ENCODE results near the gene SDC1.

Gene SDC1

DNA sequence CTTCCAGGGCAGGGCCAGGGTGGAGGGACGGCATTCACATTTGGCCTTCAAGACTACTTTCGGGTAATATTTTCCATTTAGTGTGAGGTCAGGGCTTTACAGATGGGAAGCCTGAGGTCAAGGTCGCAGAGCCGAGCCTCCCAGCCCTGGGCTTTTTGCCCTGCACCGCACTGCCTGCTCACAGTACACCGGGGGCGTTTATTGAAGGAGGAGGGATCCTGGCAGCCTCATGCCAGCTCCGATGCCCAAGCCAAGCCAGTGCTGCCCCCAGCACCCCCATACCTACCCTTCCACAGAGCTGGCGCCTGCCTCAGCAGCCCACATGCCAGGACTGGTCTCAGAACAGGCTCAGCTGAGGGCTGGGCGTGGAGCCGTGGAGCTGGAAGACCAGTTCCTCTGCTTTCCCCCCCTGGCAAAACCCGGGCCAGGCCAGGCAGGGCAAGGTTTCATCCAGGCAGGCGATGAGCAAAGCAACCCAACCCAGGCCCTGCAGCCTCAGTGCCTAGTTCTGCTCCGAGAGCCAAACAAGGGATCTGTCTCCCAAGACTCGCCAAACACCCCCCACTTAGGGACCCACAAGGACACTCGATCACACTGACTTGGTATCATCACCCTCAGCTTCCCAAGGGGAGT lies 11.9 kb downstream of the SDC1 start:
- DNase-seq: no peak

- no peak for DNase-seq
Observed at GRCh38 chr2:20212459-20212870, 12.5 kb downstream of the SDC1 start.

DNA sequence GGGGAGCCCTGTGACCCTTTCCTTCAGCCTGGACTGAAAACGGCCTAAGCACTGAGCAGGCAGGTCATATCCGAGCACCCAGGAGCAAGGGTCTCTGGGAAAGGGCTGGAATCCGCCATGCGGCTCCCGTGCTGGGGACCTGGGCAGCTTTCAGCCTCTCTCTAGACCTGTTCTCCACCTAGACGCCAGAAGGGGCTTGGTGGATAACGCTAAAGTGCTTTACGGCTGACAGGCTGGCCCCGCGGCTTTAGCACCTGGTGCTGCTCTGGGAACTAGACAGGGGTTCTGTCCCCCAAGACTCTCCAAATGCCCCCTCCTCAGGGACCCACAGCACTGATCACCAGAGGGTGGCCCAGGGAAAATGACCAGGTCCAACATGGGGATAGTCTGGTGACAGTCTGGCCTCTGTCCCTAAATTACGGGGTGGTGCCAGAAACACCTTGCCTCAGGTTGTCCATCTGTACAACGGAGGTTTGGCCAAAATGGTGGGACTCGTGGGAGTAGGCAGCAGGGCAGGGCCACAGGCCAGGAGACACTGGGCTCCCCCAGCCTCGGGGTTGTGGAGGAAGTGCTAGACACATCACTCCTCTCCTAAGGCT lies 13.0 kb downstream of the SDC1 start:
- DNase-seq: no peak

DNA sequence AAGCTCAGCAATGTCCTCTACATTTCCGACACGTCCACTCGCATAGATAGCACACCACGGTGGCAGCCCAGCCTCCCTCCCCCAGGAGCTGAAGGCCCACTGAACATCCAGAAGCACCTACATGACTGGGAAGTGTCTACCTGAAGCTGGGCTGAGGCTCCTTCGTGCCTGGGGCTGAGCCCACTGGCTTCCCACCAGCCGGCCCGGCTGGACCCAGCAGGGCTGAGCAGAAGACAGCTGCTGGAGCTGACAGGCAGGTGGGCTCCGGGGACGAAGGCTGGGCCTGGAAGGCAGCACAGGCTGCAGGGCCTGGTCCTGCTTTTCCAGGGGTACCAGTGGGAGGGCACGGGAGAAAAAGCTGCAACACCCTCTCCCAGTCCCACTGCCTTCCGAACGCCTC lies 13.5 kb downstream of the SDC1 start:
- no peak for DNase-seq

GRCh38 chr2:20210462-20210861 lies 14.5 kb downstream of the SDC1 start:
- no peak for DNase-seq

- DNase-seq: no peak
Observed at GRCh38 chr2:20209373-20210109, 15.4 kb downstream of the SDC1 start.

- DNase-seq: no peak
Observed at GRCh38 chr2:20208476-20208859, 16.5 kb downstream of the SDC1 start.

- no peak for DNase-seq
Observed at GRCh38 chr2:20207051-20207450, 17.9 kb downstream of the SDC1 start.

GRCh38 chr2:20205915-20206524 lies 18.9 kb downstream of the SDC1 start:
- no peak for DNase-seq

GRCh38 chr2:20205069-20205468 lies 19.9 kb downstream of the SDC1 start:
- no peak for DNase-seq

DNA sequence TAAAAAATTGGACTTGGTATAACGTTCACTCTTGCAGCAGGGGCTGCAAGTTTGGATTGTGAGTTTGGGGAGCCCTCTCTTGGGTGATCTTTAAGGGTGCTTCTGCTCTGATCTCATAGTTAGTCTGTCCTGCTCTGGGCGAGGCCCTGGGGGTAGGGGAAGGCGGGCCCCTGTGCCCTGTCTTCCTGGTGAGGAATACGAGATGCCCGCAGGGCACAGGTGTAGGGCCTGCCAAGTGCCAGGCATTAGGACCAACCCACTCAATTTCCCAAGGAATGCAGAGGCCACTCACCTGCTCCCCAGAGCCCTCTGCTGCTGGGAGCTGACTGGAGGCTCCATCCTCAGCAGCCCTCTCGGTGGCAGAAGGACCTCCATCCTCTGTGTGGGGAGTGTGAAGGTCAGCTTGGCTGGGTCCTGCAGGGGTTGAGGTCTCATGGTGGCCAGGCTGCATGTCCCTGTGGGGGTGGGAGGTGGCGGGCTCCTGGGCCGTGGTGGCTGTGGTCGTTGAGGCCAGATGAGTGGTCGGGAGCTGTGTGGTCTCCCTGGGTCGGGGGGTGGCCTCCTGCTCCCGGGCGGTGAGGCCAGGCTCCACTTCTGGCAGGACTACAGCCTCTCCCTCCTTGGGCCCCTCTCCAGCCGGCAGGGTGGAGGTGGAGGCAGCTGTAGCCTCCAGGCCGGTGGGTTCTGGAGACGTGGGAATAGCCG lies 21.3 kb downstream of the SDC1 start:
- no peak for DNase-seq

DNA sequence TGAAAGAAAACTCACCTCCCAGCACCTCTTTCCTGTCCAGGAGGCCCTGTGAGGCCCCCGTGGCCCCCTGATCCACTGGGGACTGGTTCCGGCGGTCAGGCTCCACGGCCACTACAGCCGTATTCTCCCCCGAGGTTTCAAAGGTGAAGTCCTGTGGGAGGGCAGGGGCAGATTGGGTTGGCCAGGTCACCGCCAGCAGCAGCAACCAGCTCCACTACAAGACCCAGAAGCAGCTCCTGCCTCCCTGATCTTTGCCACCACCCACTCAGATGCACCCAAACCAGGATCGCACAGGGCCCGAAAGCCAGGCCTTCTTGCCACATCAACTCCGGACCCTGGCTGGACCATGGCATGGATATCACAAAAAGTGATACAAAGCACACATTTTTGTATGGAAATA lies 21.9 kb downstream of the SDC1 start:
- DNase-seq: no peak

- DNase-seq: no peak
Observed at GRCh38 chr2:20201671-20202070, 23.3 kb downstream of the SDC1 start.

GRCh38 chr2:20200697-20201555 lies 24.0 kb downstream of the SDC1 start:
- DNase-seq: no peak

DNA sequence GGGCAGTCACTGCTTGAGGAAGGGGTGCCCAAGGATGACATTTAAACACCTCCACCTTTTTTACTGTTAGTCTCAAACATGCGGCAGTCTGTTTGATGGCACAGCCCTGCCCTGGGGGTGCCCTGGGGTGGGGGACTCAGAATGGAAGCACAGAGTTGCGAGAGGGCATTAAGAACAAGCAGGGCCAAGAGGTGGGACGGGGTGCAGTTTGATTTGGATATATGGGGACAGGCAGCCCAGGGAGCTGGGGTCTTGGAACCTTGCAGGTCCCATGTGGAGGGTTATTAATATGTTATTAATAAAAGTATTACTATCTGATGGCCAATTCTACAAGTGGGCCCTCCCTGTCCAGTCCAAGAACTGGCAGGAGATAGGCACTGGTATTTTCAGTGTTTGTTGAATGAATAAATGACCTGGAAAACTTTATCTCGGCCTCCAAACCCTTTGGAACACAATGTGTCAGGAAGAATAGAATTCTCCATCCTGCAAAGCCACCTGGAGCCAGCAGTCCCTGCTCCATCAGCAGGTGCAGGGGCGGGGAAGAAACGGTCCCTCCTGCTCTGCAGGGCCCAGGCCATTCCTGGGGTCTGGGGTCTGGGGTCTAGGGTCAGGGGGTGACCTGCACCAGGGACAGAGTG lies 25.2 kb downstream of the SDC1 start:
- DNase-seq: no peak

DNA sequence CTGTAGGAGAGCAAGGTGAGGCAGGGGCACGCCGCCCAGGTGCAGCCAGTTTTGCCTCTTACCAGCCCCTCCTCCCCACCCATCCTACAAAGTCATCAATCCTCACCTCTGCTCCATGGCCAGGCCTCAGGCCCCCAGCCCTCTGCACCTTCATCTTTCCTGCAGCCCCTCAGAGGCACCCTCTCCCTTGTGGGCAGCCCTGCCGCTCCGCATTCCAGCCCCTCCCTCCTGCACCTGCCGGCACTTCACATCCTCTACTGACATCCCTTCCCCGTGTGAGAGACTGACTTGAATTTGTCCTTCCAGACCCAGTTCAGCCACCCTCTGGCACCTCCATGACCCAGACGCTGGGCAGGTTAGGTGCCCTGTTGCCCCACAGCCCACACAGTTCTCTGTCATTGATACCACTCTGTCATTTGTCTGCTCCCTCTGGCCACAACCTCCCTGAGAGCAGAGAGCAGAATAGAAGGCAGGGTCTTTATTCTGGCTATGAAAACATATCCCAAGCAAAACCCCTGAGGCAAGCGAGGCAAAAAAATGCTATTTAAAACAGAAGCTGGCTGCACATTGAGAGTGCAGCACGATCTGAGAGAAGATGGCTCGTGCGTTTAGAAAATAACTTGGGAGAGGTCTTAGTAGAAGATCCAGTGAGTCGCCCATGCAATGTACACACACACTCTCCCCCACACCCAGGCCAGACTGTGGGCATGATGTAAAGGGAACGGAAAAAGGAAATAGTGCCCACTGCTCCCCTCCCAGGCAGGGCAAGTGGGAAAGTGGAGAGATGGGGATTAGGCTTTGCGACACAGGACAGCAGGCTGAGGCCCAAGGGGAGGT lies 25.9 kb downstream of the SDC1 start:
- DNase-seq: no peak

DNA sequence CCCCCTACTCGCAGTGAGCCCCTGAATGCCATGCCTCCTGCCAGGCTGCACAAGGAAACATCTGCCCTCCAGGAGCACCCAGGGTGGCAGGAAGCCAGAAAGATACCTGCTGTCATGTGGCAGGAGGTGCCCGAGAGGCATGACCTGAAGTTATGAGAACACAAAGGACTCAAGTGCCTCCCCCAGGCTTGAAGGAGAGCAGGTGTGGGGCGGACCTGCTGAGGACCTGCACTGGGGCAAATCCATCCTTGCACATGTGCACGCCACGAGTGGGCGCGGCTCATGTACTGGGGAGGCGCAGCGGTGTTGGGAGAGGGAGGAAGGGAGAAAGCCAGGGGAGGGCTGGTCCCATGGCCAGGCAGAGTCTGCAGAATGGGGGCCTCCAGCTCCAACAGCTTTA lies 26.9 kb downstream of the SDC1 start:
- no peak for DNase-seq

DNA sequence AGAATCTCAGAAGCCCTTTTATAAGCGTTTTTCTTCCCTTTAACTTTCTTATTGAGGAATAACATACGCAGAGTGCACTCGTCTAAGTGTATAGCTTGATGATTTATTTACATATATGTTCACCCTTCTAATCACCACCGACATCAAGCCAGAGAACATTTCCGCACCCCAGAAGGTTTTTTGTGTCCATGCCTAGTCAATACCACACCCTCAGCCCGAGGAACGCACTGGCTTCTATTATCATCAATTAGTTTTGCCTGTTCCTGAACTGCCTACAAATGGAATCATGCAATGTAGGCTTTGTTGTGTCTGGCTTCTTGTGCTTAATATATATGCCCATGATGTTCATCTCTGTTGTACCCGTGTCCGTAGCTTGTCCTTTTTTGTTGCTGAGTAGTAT lies 27.7 kb downstream of the SDC1 start:
- DNase-seq: no peak

DNA sequence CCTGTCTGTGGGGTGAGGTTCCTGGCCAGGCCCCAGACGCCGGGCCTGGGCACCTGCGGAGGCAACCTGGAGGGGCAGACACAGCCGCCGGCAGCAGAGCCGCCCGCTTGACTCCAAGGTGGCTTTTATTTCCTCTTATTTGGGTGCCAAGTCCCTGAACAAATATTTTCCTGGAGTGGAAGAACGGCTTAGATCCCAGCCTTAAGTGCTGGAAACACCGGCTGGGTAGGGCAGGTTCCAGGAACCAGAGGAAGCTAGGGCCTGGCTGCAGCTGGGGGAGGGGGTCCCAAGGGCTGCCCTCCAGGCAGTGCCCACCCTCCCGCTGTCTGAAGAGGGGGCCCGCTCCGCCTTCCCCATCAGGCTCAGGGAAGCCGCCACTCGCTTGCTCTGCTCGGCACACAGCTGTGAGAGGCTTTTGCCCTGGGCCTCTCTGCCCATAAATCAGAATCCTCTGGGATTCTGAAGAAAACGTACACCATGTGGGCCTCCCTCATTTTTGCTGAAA lies 28.2 kb downstream of the SDC1 start:
- no peak for DNase-seq

- no peak for DNase-seq
Observed at GRCh38 chr2:20196053-20196656, 28.8 kb downstream of the SDC1 start.

Measured in stimulated activated CD4-positive, alpha-beta T cell treated with anti-CD3 and anti-CD28 coated beads, Interleukin-1b, Interleukin-23, amount 100 ng/mL, for 48 hours (primary cell).